K562 (cell line): ENCODE measurements around the gene EXTL1. TPM values are rescaled to one million over a fixed set of nuclear protein-coding genes. Genes with fewer than 3 reads are reported as not detected.

Experiments used
- CTBP1 ChIP-seq: fragments of 450-650 bp; IDR thresholded peaks from 2 replicates; pipeline ENCODE4 v1.6.1; 2016; ENCODE audit warnings: borderline replicate concordance
- MNT ChIP-seq, 2 experiments: fragments of 450-650 bp; conservative IDR thresholded peaks; 2 replicates each; pipeline ENCODE4 v1.6.1; 2017; ENCODE audit warnings: mild to moderate bottlenecking in 2 of 2, moderate library complexity in 2 of 2
- PBX2 ChIP-seq, 2 experiments: IDR thresholded peaks in 1 of 2; conservative IDR thresholded peaks in 1 of 2; 2 replicates each; pipeline ENCODE4 v1.6.1; 2016; ENCODE audit warnings: low read depth in 2 of 2, mild to moderate bottlenecking in 1 of 2, missing compliant biosample characterization in 1 of 2, missing genetic modification characterization in 1 of 2, moderate library complexity in 1 of 2
- PRDM10 ChIP-seq: fragments of 450-650 bp; IDR thresholded peaks from 2 replicates; pipeline ENCODE4 v1.6.1; 2018; ENCODE audit not compliant: partially characterized antibody
- RBM25 ChIP-seq: fragments of 200-400 bp; formaldehyde crosslinking; IDR thresholded peaks from 2 replicates; pipeline ENCODE4 v1.6.1; 2018; ENCODE audit warnings: low read length, low read depth, moderate library complexity; ENCODE audit not compliant: severe bottlenecking
- SP1 ChIP-seq: sonication (generic); formaldehyde crosslinking; IDR thresholded peaks from 2 replicates; pipeline ENCODE4 v1.8.1; 2022; ENCODE audit warnings: mild to moderate bottlenecking, missing genetic modification reagents
- TEAD4 ChIP-seq, 2 experiments: sonication (generic) in 1 of 2; formaldehyde crosslinking in 1 of 2; IDR thresholded peaks; 2 replicates each; pipeline versions ENCODE4 v1.6.1 to v1.8.0; 2012 to 2022; ENCODE audit warnings: borderline replicate concordance in 1 of 2, inconsistent platforms in 1 of 2, low read length in 1 of 2, mild to moderate bottlenecking in 1 of 2, missing genetic modification reagents in 1 of 2
- ZBTB11 ChIP-seq, 3 experiments: fragments of 200-800 bp in 1 of 3; fragments of 250-450 bp in 1 of 3; fragments of 450-650 bp in 1 of 3; sonication (Bioruptor Pico) in 1 of 3; sonication (Bioruptor generic) in 1 of 3; formaldehyde crosslinking in 1 of 3; IDR thresholded peaks; 2 replicates each; pipeline versions ENCODE4 v1.6.1 to v1.8.0; 2016 to 2022; ENCODE audit warnings: mild to moderate bottlenecking in 2 of 3, missing genetic modification characterization in 2 of 3, missing compliant biosample characterization in 1 of 3, moderate library complexity in 1 of 3
- ZKSCAN3 ChIP-seq: fragments of 250-450 bp; sonication (Bioruptor Pico); IDR thresholded peaks from 2 replicates; pipeline ENCODE4 v1.4.0; 2020
- ZNF583 ChIP-seq: fragments of 250-450 bp; sonication (Bioruptor Pico); IDR thresholded peaks from 2 replicates; pipeline ENCODE4 v1.4.0; 2020
- ZNF79 ChIP-seq: fragments of 250-450 bp; sonication (Bioruptor Pico); IDR thresholded peaks from 2 replicates; pipeline ENCODE4 v1.4.0; 2020; ENCODE audit warnings: low read depth, mild to moderate bottlenecking, moderate library complexity
- polyA plus RNA-seq, 8 experiments: library from polyadenylated mRNA; depleted of rRNA in 4 of 8; stranded (reverse) in 5 of 8; unstranded in 3 of 8; fragments of >200 nt; fragmentation: Nextera tagmentation in 2 of 8; fragmentation: Illumina TruSeq in 1 of 8; extraction: Ambion mirVana in 2 of 8; extraction: Trizol in 1 of 8; gene quantifications; 2 replicates each; pipeline versions ENCODE4 v1.2.1 to v1.2.3, GENCODE V29; 2011 to 2014; ENCODE audit warnings: inconsistent platforms in 1 of 8, missing spikeins in 1 of 8
- total RNA-seq, 7 experiments: library from RNA; depleted of rRNA in 6 of 7; stranded (reverse); fragments of >200 nt in 6 of 7; fragmentation: Illumina TruSeq in 2 of 7; extraction: Trizol in 2 of 7; gene quantifications; 2 replicates each; pipeline versions ENCODE4 v1.2.1 to v1.2.3, GENCODE V29; 2011 to 2021; ENCODE audit warnings: low replicate concordance in 1 of 7

The EXTL1 gene
- total and polyA plus RNA-seq, 9 of the 15 experiments (the other 6 are each of a cell fraction or from before 2014, with no cell fraction given) = 0.04 to 0.23 (median 0.08) TPM; not detected in 3

- TF ChIP-seq ZBTB11 (CRISPR knock-in tag; IDR thresholded peaks at IDR 0.05) = peak in 1 of 3 experiments; percentile 74; a peak in 1 of 6 replicates
- no peak; the same call in 1 of the 2 replicates for TF ChIP-seq PBX2 (CRISPR knock-in tag; IDR thresholded peaks at IDR 0.05; ENCODE audit: low read depth)
- TF ChIP-seq PBX2 (tag; conservative IDR thresholded peaks at IDR 0.05; ENCODE audit: low read depth) = peak; percentile 59
- TF ChIP-seq MNT (conservative IDR thresholded peaks at IDR 0.05) = peak; percentile 77 to 83
- TF ChIP-seq RBM25 = peak; percentile 4
- peak; percentile 59; the same call in 1 of the 2 replicates for TF ChIP-seq ZNF583 (CRISPR knock-in tag)
- peak; percentile 28 for TF ChIP-seq PRDM10
- TF ChIP-seq TEAD4 (IDR thresholded peaks at IDR 0.05; ENCODE audit: low read length) = peak; percentile 7; the same call in 1 of the 2 replicates
- no peak for TF ChIP-seq TEAD4 (CRISPR knock-in tag; IDR thresholded peaks at IDR 0.05; ENCODE audit: borderline replicate concordance)
- no peak for TF ChIP-seq ZNF79 (CRISPR knock-in tag)
- peak; percentile 62; the same call in 1 of the 2 replicates for TF ChIP-seq CTBP1
- no peak for TF ChIP-seq ZKSCAN3 (CRISPR knock-in tag)
- peak; percentile 48; the same call in 1 of the 2 replicates for TF ChIP-seq SP1
Observed at GRCh38 chr1:25993197-25993951, 28.2 kb upstream of the EXTL1 start (continued).
